ENCODE measurements around the gene CHRNA9. TPM values are rescaled to one million over a fixed set of nuclear protein-coding genes. Genes with fewer than 3 reads are reported as not detected.
A peak's percentile ranks its signal among the peaks of the same experiment; 100 is the strongest.

CHRNA9 gene
- total and polyA plus RNA-seq, 2 experiments from 2014 or later: 0.58 to 5.7 TPM

- TF ChIP-seq CTCF (conservative IDR thresholded peaks at IDR 0.05; ENCODE audit: low read depth in 2 of 2) (no peak), POLR2AphosphoS5 (IDR thresholded peaks at IDR 0.05; ENCODE audit: low read depth) (no peak), ETS1 (IDR thresholded peaks at IDR 0.05) (no peak), NANOG (IDR thresholded peaks at IDR 0.05; ENCODE audit: borderline replicate concordance) (no peak)
Observed at GRCh38 chr4:40337051-40337450, 1.9 kb downstream of the CHRNA9 start (continued).

GRCh38 chr4:40337523-40337922, 2.4 kb downstream of the CHRNA9 start:
- Histone ChIP-seq H3K9me2 (ENCODE audit: insufficient read depth) (peaks cover 14% of the 10 kb centered on the region), H3K27me3 (ENCODE audit: insufficient read depth) (no peaks in the 10 kb centered on the region), H3K36me3 (ENCODE audit: insufficient read depth) (no peaks in the 10 kb centered on the region), H3K4me3 (no peak overlapping the region), H2AFZ (peak overlapping the region; percentile 74), H3K79me2 (replicated peaks; ENCODE audit: insufficient read depth) (no peaks in the 10 kb centered on the region), H4K20me1 (replicated peaks; ENCODE audit: insufficient read depth) (no peaks in the 10 kb centered on the region), H3K4me1 (ENCODE audit: insufficient read depth) (peaks cover 21% of the 10 kb centered on the region), H3K4me2 (no peak overlapping the region), H3F3A (replicated peaks; ENCODE audit: low read depth) (no peaks in the 10 kb centered on the region), H3K27ac (ENCODE audit: low read depth) (no peak overlapping the region)
- H3K4me1 Mint-ChIP-seq: peaks cover 34% of the 10 kb centered on the region
- TF ChIP-seq REST (IDR thresholded peaks at IDR 0.05; ENCODE audit: unreplicated experiment): no peak
- TF ChIP-seq NANOG (IDR thresholded peaks at IDR 0.05; ENCODE audit: borderline replicate concordance): no peak
- no peak for TF ChIP-seq CREB1 (CRISPR knock-in tag; IDR thresholded peaks at IDR 0.05; ENCODE audit: low read depth)
- TF ChIP-seq EZH2 (IDR thresholded peaks at IDR 0.05; ENCODE audit: low read depth, unreplicated experiment): no peak
- TF ChIP-seq STAT1 (IDR thresholded peaks at IDR 0.05; ENCODE audit: unreplicated experiment): no peak
- no peak for ATAC-seq
- H3K36me3 Mint-ChIP-seq (ENCODE audit: low read depth): peaks cover 7% of the 10 kb centered on the region; the same call in 1 of the 3 replicates
- DNase-seq (ENCODE audit: low spot score): no peak
- H3K27me3 Mint-ChIP-seq (ENCODE audit: insufficient read depth, low read depth, poor library complexity): peaks cover 10% of the 10 kb centered on the region
- no peak overlapping the region for H3K4me3 Mint-ChIP-seq
- no peak overlapping the region for H3K27ac Mint-ChIP-seq
- peaks cover 5% of the 10 kb centered on the region for H3K9me3 Mint-ChIP-seq
